ENCODE measurements around the gene AMFR. TPM values are rescaled to one million over a fixed set of nuclear protein-coding genes. Genes with fewer than 3 reads are reported as not detected.

AMFR gene
- total RNA-seq, 1 donor from 2014 or later, result 90.7 TPM

GRCh38 chr16:56421976-56422669 lies 3.2 kb downstream of the AMFR start:
- no peak overlapping the region for H3K4me3 Mint-ChIP-seq (ENCODE audit: unreplicated experiment)
- no peak overlapping the region for H3K27ac Mint-ChIP-seq (ENCODE audit: unreplicated experiment)
- H3K4me1 Mint-ChIP-seq (ENCODE audit: unreplicated experiment), result peaks cover 24% of the 10 kb centered on the region
- peaks cover 3% of the 10 kb centered on the region for H3K36me3 Mint-ChIP-seq (ENCODE audit: low read depth, unreplicated experiment)
- TF ChIP-seq CTCF (IDR thresholded peaks at IDR 0.05; ENCODE audit: unreplicated experiment), result no peak
- H3K9me3 Mint-ChIP-seq (ENCODE audit: unreplicated experiment), result no peaks in the 10 kb centered on the region
- DNase-seq (ENCODE audit: low spot score), result no peak
- H3K27me3 Mint-ChIP-seq (ENCODE audit: unreplicated experiment), result no peaks in the 10 kb centered on the region

GRCh38 chr16:56421313-56421712 lies 4.0 kb downstream of the AMFR start:
- H3K36me3 Mint-ChIP-seq (ENCODE audit: low read depth, unreplicated experiment), result peaks cover 3% of the 10 kb centered on the region
- H3K4me1 Mint-ChIP-seq (ENCODE audit: unreplicated experiment), result peaks cover 24% of the 10 kb centered on the region
- no peak for TF ChIP-seq CTCF (IDR thresholded peaks at IDR 0.05; ENCODE audit: unreplicated experiment)
- no peak overlapping the region for H3K27ac Mint-ChIP-seq (ENCODE audit: unreplicated experiment)
- no peak overlapping the region for H3K4me3 Mint-ChIP-seq (ENCODE audit: unreplicated experiment)
- no peak for DNase-seq (ENCODE audit: low spot score)
- no peaks in the 10 kb centered on the region for H3K9me3 Mint-ChIP-seq (ENCODE audit: unreplicated experiment)
- H3K27me3 Mint-ChIP-seq (ENCODE audit: unreplicated experiment), result no peaks in the 10 kb centered on the region

- Mint-ChIP-seq H3K4me3 (ENCODE audit: unreplicated experiment) (no peak overlapping the region), H3K36me3 (ENCODE audit: low read depth, unreplicated experiment) (peaks cover 3% of the 10 kb centered on the region), H3K27me3 (ENCODE audit: unreplicated experiment) (no peaks in the 10 kb centered on the region), H3K27ac (ENCODE audit: unreplicated experiment) (no peak overlapping the region), H3K9me3 (ENCODE audit: unreplicated experiment) (no peaks in the 10 kb centered on the region), H3K4me1 (ENCODE audit: unreplicated experiment) (peaks cover 24% of the 10 kb centered on the region)
- no peak for DNase-seq (ENCODE audit: low spot score)
- TF ChIP-seq CTCF (IDR thresholded peaks at IDR 0.05; ENCODE audit: unreplicated experiment), result no peak
These were observed 4.7 kb downstream of the AMFR start for GRCh38 chr16:56420613-56421012.

GRCh38 chr16:56419740-56420548 lies 5.4 kb downstream of the AMFR start:
- Mint-ChIP-seq H3K4me1 (ENCODE audit: unreplicated experiment) (peaks cover 24% of the 10 kb centered on the region), H3K9me3 (ENCODE audit: unreplicated experiment) (no peaks in the 10 kb centered on the region), H3K27me3 (ENCODE audit: unreplicated experiment) (no peaks in the 10 kb centered on the region), H3K4me3 (ENCODE audit: unreplicated experiment) (no peak overlapping the region), H3K36me3 (ENCODE audit: low read depth, unreplicated experiment) (peaks cover 3% of the 10 kb centered on the region), H3K27ac (ENCODE audit: unreplicated experiment) (no peak overlapping the region)
- TF ChIP-seq CTCF (IDR thresholded peaks at IDR 0.05; ENCODE audit: unreplicated experiment), result no peak
- DNase-seq (ENCODE audit: low spot score), result no peak

- H3K4me1 Mint-ChIP-seq (ENCODE audit: unreplicated experiment), result peaks cover 7% of the 10 kb centered on the region
- H3K27me3 Mint-ChIP-seq (ENCODE audit: unreplicated experiment), result no peaks in the 10 kb centered on the region
- no peaks in the 10 kb centered on the region for H3K9me3 Mint-ChIP-seq (ENCODE audit: unreplicated experiment)
- H3K27ac Mint-ChIP-seq (ENCODE audit: unreplicated experiment), result no peak overlapping the region
- peaks cover 7% of the 10 kb centered on the region for H3K36me3 Mint-ChIP-seq (ENCODE audit: low read depth, unreplicated experiment)
- no peak for TF ChIP-seq CTCF (IDR thresholded peaks at IDR 0.05; ENCODE audit: unreplicated experiment)
- H3K4me3 Mint-ChIP-seq (ENCODE audit: unreplicated experiment), result no peak overlapping the region
- no peak for DNase-seq (ENCODE audit: low spot score)
These were observed 8.2 kb downstream of the AMFR start for GRCh38 chr16:56417138-56417537.

Data from endothelial cell (in vitro differentiated cells).